Measurements from ENCODE around the gene KLHDC7A.

DNA sequence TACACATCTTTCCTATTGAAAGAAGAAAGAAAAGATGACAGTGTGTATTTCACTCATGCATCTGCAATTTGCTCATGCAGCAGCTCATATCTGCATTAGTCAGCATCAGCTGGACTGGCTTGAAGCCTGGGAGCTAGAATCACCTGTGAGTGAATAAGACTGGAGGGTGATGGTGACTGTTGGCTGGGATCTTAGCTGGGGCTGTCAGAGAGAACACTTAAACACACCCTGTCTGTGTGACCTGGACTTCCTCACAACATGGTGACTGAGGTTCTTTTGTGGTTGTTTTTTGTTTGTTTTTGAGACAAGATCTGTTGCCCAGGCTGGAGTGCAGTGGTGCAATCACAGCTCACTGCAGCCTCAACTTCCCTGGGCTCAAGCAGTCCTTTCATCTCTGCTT, 24.9 kb downstream of the KLHDC7A start:
- TF ChIP-seq, protein P1, sequence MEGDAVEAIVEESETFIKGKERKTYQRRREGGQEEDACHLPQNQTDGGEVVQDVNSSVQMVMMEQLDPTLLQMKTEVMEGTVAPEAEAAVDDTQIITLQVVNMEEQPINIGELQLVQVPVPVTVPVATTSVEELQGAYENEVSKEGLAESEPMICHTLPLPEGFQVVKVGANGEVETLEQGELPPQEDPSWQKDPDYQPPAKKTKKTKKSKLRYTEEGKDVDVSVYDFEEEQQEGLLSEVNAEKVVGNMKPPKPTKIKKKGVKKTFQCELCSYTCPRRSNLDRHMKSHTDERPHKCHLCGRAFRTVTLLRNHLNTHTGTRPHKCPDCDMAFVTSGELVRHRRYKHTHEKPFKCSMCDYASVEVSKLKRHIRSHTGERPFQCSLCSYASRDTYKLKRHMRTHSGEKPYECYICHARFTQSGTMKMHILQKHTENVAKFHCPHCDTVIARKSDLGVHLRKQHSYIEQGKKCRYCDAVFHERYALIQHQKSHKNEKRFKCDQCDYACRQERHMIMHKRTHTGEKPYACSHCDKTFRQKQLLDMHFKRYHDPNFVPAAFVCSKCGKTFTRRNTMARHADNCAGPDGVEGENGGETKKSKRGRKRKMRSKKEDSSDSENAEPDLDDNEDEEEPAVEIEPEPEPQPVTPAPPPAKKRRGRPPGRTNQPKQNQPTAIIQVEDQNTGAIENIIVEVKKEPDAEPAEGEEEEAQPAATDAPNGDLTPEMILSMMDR (IDR thresholded peaks at IDR 0.05) = no peak
- TF ChIP-seq POLR2A (IDR thresholded peaks at IDR 0.05) (no peak), POLR2AphosphoS5 (IDR thresholded peaks at IDR 0.05) (no peak)

All from upper lobe of left lung (tissue), 4 donors.